Ovary (tissue), 3 donors: ENCODE results near the gene EML6.

Experiments
- CTCF ChIP-seq, 3 donors: fragments of 450-650 bp in 2 of 3; fragments of 200-600 bp in 1 of 3; IDR thresholded peaks; one replicate each; pipeline versions ENCODE4 v1.5.1 to v1.8.0; 2016 to 2022; ENCODE audit warnings: antibody characterized with exemption in 3 of 3, mild to moderate bottlenecking in 1 of 3
- EP300 ChIP-seq: sonication (generic); formaldehyde crosslinking; IDR thresholded peaks from one replicate; pipeline ENCODE4 v1.6.1; 2017; ENCODE audit warnings: antibody characterized with exemption
- donor health status: DM: no; HTN: no; CAD: no.

- no peak for TF ChIP-seq EP300
- no peak for TF ChIP-seq CTCF (IDR thresholded peaks at IDR 0.05)
Measured at GRCh38 chr2:54706622-54707021, 16.8 kb upstream of the EML6 start.
